Purkinje cell (primary cell): ENCODE results near the gene MRPL11. TPM values are rescaled to one million over a fixed set of nuclear protein-coding genes. Genes with fewer than 3 reads are reported as not detected.

Experiments
- polyA plus RNA-seq: library from polyadenylated mRNA; unstranded; fragments of >200 nt; fragmentation: Nextera tagmentation; gene quantifications from 2 replicates; pipeline ENCODE4 v1.2.1, GENCODE V29; 2014

MRPL11 gene
- 17.4 and 20.0 TPM in 2 replicates for polyA plus RNA-seq

GRCh38 chr11:66438504-66439466, at the start of gene MRPL11:
Gene MRPL11 (minus strand): TSS chr11:66438848. CDS start chr11:66438754, 94 bp downstream.

DNA sequence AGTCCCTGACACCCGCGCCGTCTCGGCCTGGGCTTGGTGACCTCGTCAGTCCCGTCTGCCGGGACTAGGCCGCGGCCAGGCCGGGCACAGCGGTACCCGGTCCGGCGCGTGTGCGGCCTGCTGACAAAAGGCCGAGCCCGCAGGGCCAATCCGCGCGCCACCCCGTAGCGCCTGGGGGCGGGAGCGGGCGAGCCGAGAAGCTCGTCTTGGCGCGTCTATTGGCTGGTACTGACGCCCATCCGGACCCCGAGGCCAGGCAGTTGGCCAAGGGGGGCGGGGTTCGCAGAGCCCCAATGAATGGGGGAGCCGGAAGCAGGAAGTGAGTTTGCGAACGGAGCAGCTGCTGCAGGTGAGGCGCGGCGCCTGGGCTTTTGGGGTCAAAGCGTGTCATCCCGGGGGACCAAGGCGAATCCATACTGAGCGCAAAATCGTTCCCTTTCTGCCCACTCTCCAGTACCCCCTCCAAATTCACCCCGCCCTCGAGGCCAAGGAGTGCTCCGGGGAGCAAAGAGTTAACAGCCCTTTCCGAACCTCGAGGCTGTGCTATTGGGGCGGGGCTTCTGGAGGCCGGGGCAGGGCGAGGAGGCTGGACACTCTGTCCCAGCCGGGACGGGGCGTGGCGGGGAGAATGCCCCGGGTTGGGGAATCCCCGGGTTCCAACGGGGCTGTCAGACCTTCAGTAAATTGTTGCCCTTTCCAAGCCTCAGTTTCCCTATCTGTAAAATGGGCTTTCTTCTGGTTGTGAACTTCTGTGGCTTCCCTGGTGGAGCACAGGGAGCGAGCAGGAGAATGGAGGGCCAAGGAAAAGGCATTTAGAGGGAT, 41.7 kb upstream of the MRPL11 start, which contains the start of gene DPP3:
Gene DPP3 (plus strand): TSS at position 318 of the 822 bp plus-strand sequence. CDS start 1,767 bp downstream, outside the sequence.

DNA sequence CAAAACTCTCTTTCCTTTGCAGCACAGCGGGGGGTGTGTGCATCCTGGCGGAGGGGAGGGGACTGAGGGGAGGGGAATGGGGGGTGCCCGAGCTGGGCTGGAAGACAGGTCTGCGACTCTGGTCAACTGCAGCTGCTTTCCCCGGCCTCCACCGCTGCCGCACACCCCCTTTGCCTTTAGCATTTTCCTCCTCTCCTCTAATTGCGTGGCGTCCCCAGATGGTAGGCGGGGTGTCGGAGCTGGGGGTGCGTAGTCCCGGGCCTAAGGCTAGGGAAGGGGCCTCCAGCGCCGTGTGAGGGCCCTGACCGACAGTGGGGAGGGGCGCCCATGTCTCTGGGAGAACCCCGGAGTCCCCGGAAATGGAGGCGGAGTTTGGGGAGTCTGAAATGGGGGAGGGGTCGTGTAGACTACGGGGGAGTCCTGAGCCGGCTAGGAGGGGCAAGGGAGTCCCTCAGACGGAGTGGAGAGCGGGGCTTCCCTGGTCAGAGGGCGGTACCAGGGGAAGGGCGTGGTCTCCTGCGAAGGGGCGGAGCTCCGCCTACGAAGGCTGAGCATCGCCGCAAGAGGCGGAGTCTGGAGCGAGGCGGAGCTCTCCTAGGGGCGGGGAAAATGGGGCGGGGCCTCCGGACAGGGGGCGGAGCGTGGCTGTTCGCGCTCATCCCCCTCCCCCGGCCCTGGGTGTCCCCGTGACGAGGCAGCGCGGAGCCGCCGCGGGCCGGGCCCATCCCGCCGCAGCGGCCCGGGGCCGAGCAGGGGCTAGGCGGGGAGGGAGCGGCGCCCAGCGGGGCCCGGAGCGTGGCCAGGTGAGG, 27.8 kb upstream of the MRPL11 start, which contains the start of gene PELI3:
Gene PELI3 (plus strand): TSS at position 681 of the 809 bp plus-strand sequence. CDS start 1,224 bp downstream, outside the sequence.

GRCh38 chr11:66420671-66421476, 17.8 kb downstream of the MRPL11 start, which contains the start of gene NPAS4:
Gene NPAS4 (plus strand): TSS chr11:66421035. CDS start chr11:66421180, 145 bp downstream.

Other genes with a start within 250 kb of the MRPL11 start
- 2.0 and 2.2 TPM in 2 replicates for gene KLC2, start 181.1 kb downstream of the MRPL11 start, polyA plus RNA-seq
- gene RAB1B, start 170.2 kb downstream of the MRPL11 start, polyA plus RNA-seq, result 12.7 and 16.6 TPM in 2 replicates
- gene CNIH2, start 160.7 kb downstream of the MRPL11 start, polyA plus RNA-seq, result 5.1 and 9.1 TPM in 2 replicates
- 11.5 and 12.7 TPM in 2 replicates for gene YIF1A, start 149.7 kb downstream of the MRPL11 start, polyA plus RNA-seq
- 6.2 and 8.1 TPM in 2 replicates for gene TMEM151A, start 147.0 kb downstream of the MRPL11 start, polyA plus RNA-seq
- gene CD248, start 121.8 kb downstream of the MRPL11 start, polyA plus RNA-seq, result not detected in 2 replicates
- 0.73 TPM in 1 of 2 replicates, not detected in the other for gene RIN1, start 102.4 kb downstream of the MRPL11 start, polyA plus RNA-seq
- gene BRMS1, start 93.7 kb downstream of the MRPL11 start, polyA plus RNA-seq, result 2.6 and 6.8 TPM in 2 replicates
- 175 and 218 TPM in 2 replicates for gene B4GAT1, start 91.2 kb downstream of the MRPL11 start, polyA plus RNA-seq
- gene SLC29A2, start 67.1 kb downstream of the MRPL11 start, polyA plus RNA-seq, result 0.52 and 0.69 TPM in 2 replicates
- gene NPAS4, start 17.8 kb downstream of the MRPL11 start, polyA plus RNA-seq, result 0.16 TPM in 1 of 2 replicates, not detected in the other
- 1.9 and 3.8 TPM in 2 replicates for gene PELI3, start 28.1 kb upstream of the MRPL11 start, polyA plus RNA-seq
- gene DPP3, start 41.6 kb upstream of the MRPL11 start, polyA plus RNA-seq, result 7.0 and 9.5 TPM in 2 replicates
- gene BBS1, start 71.8 kb upstream of the MRPL11 start, polyA plus RNA-seq, result 8.4 and 11.0 TPM in 2 replicates
- 3.7 and 4.8 TPM in 2 replicates for gene ZDHHC24, start 107.2 kb upstream of the MRPL11 start, polyA plus RNA-seq
- gene ACTN3, start 108.1 kb upstream of the MRPL11 start, polyA plus RNA-seq, result not detected in 2 replicates
- gene CTSF, start 129.8 kb upstream of the MRPL11 start, polyA plus RNA-seq, result 17.0 and 22.1 TPM in 2 replicates
- gene CCDC87, start 154.2 kb upstream of the MRPL11 start, polyA plus RNA-seq, result not detected in 2 replicates
- gene CCS, start 154.3 kb upstream of the MRPL11 start, polyA plus RNA-seq, result 11.9 and 12.9 TPM in 2 replicates
- 8.6 and 17.6 TPM in 2 replicates for gene RBM14, start 177.8 kb upstream of the MRPL11 start, polyA plus RNA-seq
- gene RBM4, start 199.9 kb upstream of the MRPL11 start, polyA plus RNA-seq, result 45.8 and 61.8 TPM in 2 replicates
- gene RBM4B, start 239.0 kb upstream of the MRPL11 start, polyA plus RNA-seq, result 16.2 and 17.1 TPM in 2 replicates